ENCODE results near the gene INPP4B. TPM values are rescaled to one million over a fixed set of nuclear protein-coding genes. Genes with fewer than 3 reads are reported as not detected.

The INPP4B gene
- total RNA-seq, 1 experiment from 2014 or later = 41.0 TPM

DNA sequence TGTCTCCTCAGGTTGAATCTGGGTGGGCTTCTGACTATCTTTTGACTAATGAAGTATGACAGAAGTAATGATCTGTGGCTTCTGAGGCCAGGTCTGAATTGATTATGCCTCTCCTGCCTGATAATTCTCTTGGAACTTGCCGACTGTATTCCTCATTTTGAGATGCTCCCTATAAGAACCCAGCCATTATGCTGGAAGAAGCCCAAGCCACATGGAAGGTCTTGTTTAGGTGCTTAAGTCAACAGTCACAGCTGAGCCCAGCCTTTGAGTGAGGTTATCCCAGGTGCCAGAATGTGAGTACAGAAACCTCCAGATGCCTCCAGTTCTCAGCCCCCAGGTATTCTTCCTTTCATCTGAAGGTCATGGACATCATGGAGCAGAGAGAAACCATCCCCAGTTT, 753.2 kb downstream of the INPP4B start:
- H4K20me1 ChIP-seq (ENCODE audit: low read length) = no peaks in the 10 kb centered on the region
- peaks cover 11% of the 10 kb centered on the region for H3F3A ChIP-seq (ENCODE audit: low read length, unreplicated experiment)
- POLR2A ChIA-PET (ENCODE audit: unreplicated experiment) = no interaction called here
- intact Hi-C loops (cut with micrococcal nuclease) = loop anchor here (10.0 kb wide), 1 partner anchor 228 kb away; no protein-coding TSS in a partner anchor
- peaks cover 46% of the 10 kb centered on the region for H3K4me1 ChIP-seq (ENCODE audit: insufficient read depth, low read length)
- no peak overlapping the region for H3K4me3 ChIP-seq (ENCODE audit: low read length)
- no peaks in the 10 kb centered on the region for H3K27me3 ChIP-seq (ENCODE audit: low read length)
- ATAC-seq (no peak), DNase-seq (no peak)
- H3K36me3 ChIP-seq (ENCODE audit: low read depth, low read length) = no peaks in the 10 kb centered on the region
- H3K9me2 ChIP-seq (replicated peaks; ENCODE audit: low read length) = no peaks in the 10 kb centered on the region
- H2AFZ ChIP-seq (ENCODE audit: low read length) = no peak overlapping the region
- CTCF ChIA-PET = no interaction called here
- H3K4me2 ChIP-seq (ENCODE audit: low read length) = no peak overlapping the region
- H3K9ac ChIP-seq (ENCODE audit: low read length) = peak overlapping the region; percentile 54; the same call in 1 of the 2 replicates
- H3K9me3 ChIP-seq (ENCODE audit: low read length) = no peaks in the 10 kb centered on the region
- peak overlapping the region; percentile 96 for H3K27ac ChIP-seq (ENCODE audit: low read length)
- H3K79me2 ChIP-seq (ENCODE audit: low read length) = no peaks in the 10 kb centered on the region
- no peak for TF ChIP-seq EZH2 (IDR thresholded peaks at IDR 0.05; ENCODE audit: low read length, unreplicated experiment)
- TF ChIP-seq EZH2phosphoT487 (IDR thresholded peaks at IDR 0.05; ENCODE audit: borderline replicate concordance, low read length) = no peak
- TF ChIP-seq CTCF (conservative IDR thresholded peaks at IDR 0.05; ENCODE audit: low read depth, low read length) = no peak
- no TSS peak for BruUV-seq (replicated peaks)

DNA sequence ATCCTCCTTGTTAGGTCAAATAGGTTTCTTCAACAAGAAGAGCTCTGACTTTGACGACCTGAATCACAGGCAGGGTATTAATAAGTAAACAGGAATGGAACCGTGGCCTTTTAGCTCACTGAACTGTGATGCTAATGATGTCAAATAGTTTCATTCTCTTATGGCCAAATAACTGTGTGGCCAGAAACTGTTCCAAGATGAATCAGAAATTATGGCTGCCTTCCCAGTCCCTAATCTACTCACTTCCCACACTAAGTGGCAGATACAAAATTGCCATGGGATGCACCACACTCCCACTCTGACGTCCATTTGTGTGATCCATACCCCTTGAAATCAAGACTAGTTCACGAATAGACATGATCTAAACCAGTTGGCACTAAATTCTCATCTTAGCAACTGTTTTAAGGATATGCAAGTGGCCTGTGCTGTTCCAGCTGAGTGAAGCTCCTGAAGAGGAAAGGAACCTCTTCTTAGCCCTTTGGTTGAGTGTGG, 754.4 kb downstream of the INPP4B start:
- Histone ChIP-seq H3K9me3 (ENCODE audit: low read length) (no peaks in the 10 kb centered on the region), H2AFZ (ENCODE audit: low read length) (no peak overlapping the region), H3K27me3 (ENCODE audit: low read length) (no peaks in the 10 kb centered on the region), H3K79me2 (ENCODE audit: low read length) (no peaks in the 10 kb centered on the region), H3K27ac (ENCODE audit: low read length) (peak overlapping the region; percentile 96), H3K9me2 (replicated peaks; ENCODE audit: low read length) (no peaks in the 10 kb centered on the region), H3F3A (ENCODE audit: low read length, unreplicated experiment) (peaks cover 11% of the 10 kb centered on the region), H3K4me1 (ENCODE audit: insufficient read depth, low read length) (peaks cover 44% of the 10 kb centered on the region), H4K20me1 (ENCODE audit: low read length) (no peaks in the 10 kb centered on the region), H3K4me2 (ENCODE audit: low read length) (peak overlapping the region; percentile 31), H3K4me3 (ENCODE audit: low read length) (no peak overlapping the region), H3K9ac (ENCODE audit: low read length) (peak overlapping the region; percentile 72), H3K36me3 (ENCODE audit: low read depth, low read length) (no peaks in the 10 kb centered on the region)
- CTCF ChIA-PET = no interaction called here
- TF ChIP-seq EZH2phosphoT487 (IDR thresholded peaks at IDR 0.05; ENCODE audit: borderline replicate concordance, low read length) (no peak), EZH2 (IDR thresholded peaks at IDR 0.05; ENCODE audit: low read length, unreplicated experiment) (no peak), CTCF (conservative IDR thresholded peaks at IDR 0.05; ENCODE audit: low read depth, low read length) (no peak)
- BruUV-seq (replicated peaks) = no TSS peak
- POLR2A ChIA-PET (ENCODE audit: unreplicated experiment) = no interaction called here
- intact Hi-C loops (cut with micrococcal nuclease) = loop anchor here (10.0 kb wide), 1 partner anchor 227 kb away; no protein-coding TSS in a partner anchor
- DNase-seq (peak; percentile 92), ATAC-seq (peak; percentile 41)

DNA sequence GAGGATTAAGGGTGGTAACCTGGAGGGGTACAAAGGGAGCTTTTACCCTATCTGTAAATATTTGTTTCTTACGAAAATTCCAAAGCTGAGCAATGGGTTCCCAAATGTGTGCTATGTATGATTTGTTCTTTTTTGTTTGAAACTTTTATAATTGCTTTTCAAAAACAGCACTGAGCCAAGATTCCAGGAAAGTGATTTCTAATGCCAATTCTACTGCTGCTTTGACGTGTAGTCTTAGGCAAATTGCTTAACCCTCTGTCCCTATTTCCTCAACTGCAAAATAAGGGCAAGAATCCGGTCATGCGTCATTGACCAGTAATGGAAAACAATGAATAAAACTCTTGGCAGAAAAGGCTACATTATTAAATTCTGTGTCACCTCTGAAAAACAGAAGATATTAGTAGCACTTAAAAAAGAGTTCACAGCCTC, 755.0 kb downstream of the INPP4B start:
- peak; percentile 79 for DNase-seq
- no peak overlapping the region for H2AFZ ChIP-seq (ENCODE audit: low read length)
- peak overlapping the region; percentile 96 for H3K27ac ChIP-seq (ENCODE audit: low read length)
- ChIA-PET POLR2A (ENCODE audit: unreplicated experiment) (no interaction called here), CTCF (no interaction called here)
- H3K4me1 ChIP-seq (ENCODE audit: insufficient read depth, low read length) = peaks cover 38% of the 10 kb centered on the region
- intact Hi-C loops (cut with micrococcal nuclease) = loop anchor here (10.0 kb wide), 1 partner anchor 226 kb away; no protein-coding TSS in a partner anchor
- peak overlapping the region; percentile 31 for H3K4me2 ChIP-seq (ENCODE audit: low read length)
- no peaks in the 10 kb centered on the region for H3K9me2 ChIP-seq (replicated peaks; ENCODE audit: low read length)
- H3K4me3 ChIP-seq (ENCODE audit: low read length) = no peak overlapping the region
- no peak for TF ChIP-seq CTCF (conservative IDR thresholded peaks at IDR 0.05; ENCODE audit: low read depth, low read length)
- TF ChIP-seq EZH2phosphoT487 (IDR thresholded peaks at IDR 0.05; ENCODE audit: borderline replicate concordance, low read length) = no peak
- no peak for TF ChIP-seq EZH2 (IDR thresholded peaks at IDR 0.05; ENCODE audit: low read length, unreplicated experiment)
- H3K9ac ChIP-seq (ENCODE audit: low read length) = peak overlapping the region; percentile 72
- H3K27me3 ChIP-seq (ENCODE audit: low read length) = no peaks in the 10 kb centered on the region
- H4K20me1 ChIP-seq (ENCODE audit: low read length) = no peaks in the 10 kb centered on the region
- peaks cover 6% of the 10 kb centered on the region for H3F3A ChIP-seq (ENCODE audit: low read length, unreplicated experiment)
- ATAC-seq = no peak
- BruUV-seq (replicated peaks) = no TSS peak
- no peaks in the 10 kb centered on the region for H3K36me3 ChIP-seq (ENCODE audit: low read depth, low read length)
- H3K79me2 ChIP-seq (ENCODE audit: low read length) = no peaks in the 10 kb centered on the region
- H3K9me3 ChIP-seq (ENCODE audit: low read length) = no peaks in the 10 kb centered on the region

All from PC-3 (cell line).